Karpas-422 (cell line): ENCODE measurements around the gene SLC35G2. TPM values are rescaled to one million over a fixed set of nuclear protein-coding genes. Genes with fewer than 3 reads are reported as not detected.
A peak's percentile ranks its signal among the peaks of the same experiment; 100 is the strongest.

Source experiments
- DNase-seq: peaks from one replicate; pipeline ENCODE4 v3.0.0-alpha.2; 2015
- H2AFZ ChIP-seq: fragments of 200-600 bp; sonication (generic); 2 replicates; pipeline ENCODE4 v1.6.1; 2014; ENCODE audit warnings: antibody characterized with exemption, low read length, mixed read lengths
- H3K27ac ChIP-seq: fragments of 200-600 bp; sonication (generic); 2 replicates; pipeline ENCODE4 v1.5.1; 2014; ENCODE audit warnings: mild to moderate bottlenecking, low read length, moderate library complexity
- H3K27me3 ChIP-seq: fragments of 200-600 bp; sonication (generic); 2 replicates; pipeline ENCODE4 v1.6.1; 2014; ENCODE audit warnings: low read length, mixed read lengths
- H3K36me3 ChIP-seq: fragments of 200-600 bp; sonication (generic); 2 replicates; pipeline ENCODE4 v1.6.1; 2014; ENCODE audit warnings: low read length, mixed read lengths; ENCODE audit not compliant: insufficient read depth
- H3K4me1 ChIP-seq: fragments of 200-600 bp; sonication (generic); 2 replicates; pipeline ENCODE4 v1.6.1; 2014; ENCODE audit warnings: mild to moderate bottlenecking, low read length, mixed read lengths
- H3K4me2 ChIP-seq: fragments of 200-600 bp; sonication (generic); 2 replicates; pipeline ENCODE4 v1.6.1; 2014; ENCODE audit warnings: low read length, low read depth, mild to moderate bottlenecking; ENCODE audit not compliant: poor library complexity, severe bottlenecking
- H3K4me3 ChIP-seq: fragments of 200-600 bp; sonication (generic); 2 replicates; pipeline ENCODE4 v1.5.1; 2014; ENCODE audit warnings: mild to moderate bottlenecking, antibody characterized with exemption, low read length, mixed read lengths
- H3K79me2 ChIP-seq: fragments of 200-600 bp; sonication (generic); 2 replicates; pipeline ENCODE4 v1.6.1; 2014; ENCODE audit warnings: mild to moderate bottlenecking, low read length, mixed read lengths
- H3K9ac ChIP-seq: fragments of 200-600 bp; sonication (generic); 2 replicates; pipeline ENCODE4 v1.6.0; 2014; ENCODE audit warnings: low read length
- H3K9me2 ChIP-seq: fragments of 200-600 bp; sonication (generic), shearing (Covaris generic); replicated peaks from 2 replicates; pipeline ENCODE4 v1.6.0; 2014; ENCODE audit warnings: mild to moderate bottlenecking, low read length, moderate library complexity; ENCODE audit not compliant: insufficient read depth
- H3K9me3 ChIP-seq: fragments of 300-700, 200-600 bp; sonication (generic); 2 replicates; pipeline ENCODE4 v1.6.1; 2014; ENCODE audit warnings: low read length, mixed read lengths
- H4K20me1 ChIP-seq: fragments of 200-600 bp; sonication (generic); 2 replicates; pipeline ENCODE4 v1.6.1; 2014; ENCODE audit warnings: mild to moderate bottlenecking, antibody characterized with exemption, low read length, low read depth; ENCODE audit not compliant: insufficient read depth
- total RNA-seq: library from RNA; depleted of rRNA; stranded (reverse); fragments of >200 nt; shearing (Covaris generic); gene quantifications from 2 replicates; pipeline ENCODE4 v1.2.3, GENCODE V29; 2014; ENCODE audit warnings: low replicate concordance

SLC35G2 gene
- total RNA-seq, 1 experiment from 2014 or later: 11.4 TPM

DNA sequence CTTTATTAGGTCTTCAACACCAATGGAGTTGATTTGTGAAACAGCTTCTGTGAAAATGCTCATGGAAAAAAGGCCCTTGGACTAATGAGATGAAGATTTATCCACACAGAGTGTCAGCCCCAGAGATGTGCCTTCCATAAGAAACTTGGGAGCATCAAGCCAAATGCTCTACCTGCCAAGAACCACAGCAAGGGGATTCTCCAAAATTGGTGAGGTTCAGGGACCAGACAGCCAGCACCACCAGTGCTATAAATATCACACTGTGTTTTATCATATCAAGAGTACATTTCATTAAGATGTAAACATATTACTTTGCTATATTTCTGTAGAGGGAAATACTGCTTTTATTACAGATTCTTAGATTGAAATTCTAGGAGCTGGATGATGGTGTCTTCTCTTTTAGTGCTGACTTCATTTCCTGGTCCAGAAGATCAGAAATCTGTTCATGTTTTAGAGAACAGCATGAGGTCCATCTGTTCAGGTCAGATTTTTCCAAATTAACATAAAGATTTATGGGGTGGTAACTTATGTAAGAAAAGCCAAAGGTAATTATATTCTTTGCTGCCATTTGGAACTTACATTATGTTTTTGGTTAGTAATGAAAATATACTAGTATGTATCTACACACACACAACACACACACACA lies 17.7 kb downstream of the SLC35G2 start:
- H3K27ac ChIP-seq: peak overlapping the region; percentile 44; the same call in 1 of the 2 replicates
- H3K4me1 ChIP-seq: peaks cover 37% of the 10 kb centered on the region
- H4K20me1 ChIP-seq: peaks cover 16% of the 10 kb centered on the region; the same call in 1 of the 2 replicates
- H3K9me3 ChIP-seq: no peaks in the 10 kb centered on the region
- no peak overlapping the region for H3K4me3 ChIP-seq
- H3K36me3 ChIP-seq: peaks cover 12% of the 10 kb centered on the region
- H3K4me2 ChIP-seq: no peak overlapping the region
- H3K27me3 ChIP-seq: no peaks in the 10 kb centered on the region
- H3K9me2 ChIP-seq: no peaks in the 10 kb centered on the region
- no peak overlapping the region for H3K9ac ChIP-seq
- peaks cover 80% of the 10 kb centered on the region for H3K79me2 ChIP-seq
- H2AFZ ChIP-seq: no peak overlapping the region
- no peak for DNase-seq

DNA sequence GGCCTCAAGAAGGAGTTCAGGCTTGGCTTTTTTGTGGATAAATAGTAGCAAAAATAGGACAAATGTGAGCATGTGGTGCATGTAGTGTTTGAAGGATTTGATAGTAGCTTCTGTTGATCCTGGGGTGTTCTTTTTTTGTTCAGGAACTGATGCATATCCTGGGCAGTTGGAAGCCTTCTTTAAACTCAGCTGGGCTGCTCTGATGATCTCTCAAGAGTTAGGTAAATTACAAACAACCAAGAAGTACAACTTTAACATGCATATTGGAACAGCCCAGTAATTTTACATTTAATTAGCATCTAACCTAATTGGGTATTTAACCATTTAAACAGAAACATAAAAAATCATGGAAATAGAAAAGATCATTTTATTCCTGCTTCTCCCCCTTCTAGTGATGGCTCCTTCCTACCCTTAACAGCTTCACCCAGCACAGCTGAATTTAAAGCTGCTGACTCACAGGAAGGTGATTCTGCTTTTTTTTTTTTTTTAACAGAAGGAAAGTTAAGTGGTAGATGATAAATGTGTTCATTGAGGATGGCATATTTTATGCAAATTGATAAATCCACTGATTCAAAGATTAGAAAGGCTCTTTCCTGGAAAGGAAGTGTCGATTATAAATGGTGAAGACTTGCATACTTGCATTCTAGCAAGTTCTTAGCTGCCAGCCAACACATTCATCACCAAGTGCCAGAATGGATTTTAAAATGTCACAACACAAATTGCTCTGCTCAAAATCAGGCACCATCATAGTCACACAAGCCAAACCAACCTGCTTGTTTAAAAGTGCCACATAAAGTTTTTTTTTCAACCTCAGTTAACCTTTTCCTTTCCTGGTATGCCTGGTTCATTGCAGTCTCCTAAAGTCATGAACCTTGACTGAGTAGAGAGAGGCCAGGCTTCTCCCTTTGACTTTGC lies 20.0 kb downstream of the SLC35G2 start:
- no peak overlapping the region for H2AFZ ChIP-seq
- H4K20me1 ChIP-seq: peaks cover 21% of the 10 kb centered on the region; the same call in 1 of the 2 replicates
- no peak overlapping the region for H3K9ac ChIP-seq
- no peaks in the 10 kb centered on the region for H3K9me2 ChIP-seq
- DNase-seq: peak; percentile 56
- no peaks in the 10 kb centered on the region for H3K27me3 ChIP-seq
- H3K4me3 ChIP-seq: no peak overlapping the region
- peaks cover 37% of the 10 kb centered on the region for H3K4me1 ChIP-seq
- no peaks in the 10 kb centered on the region for H3K9me3 ChIP-seq
- no peak overlapping the region for H3K4me2 ChIP-seq
- H3K27ac ChIP-seq: peak overlapping the region; percentile 41
- peaks cover 77% of the 10 kb centered on the region for H3K79me2 ChIP-seq
- peaks cover 19% of the 10 kb centered on the region for H3K36me3 ChIP-seq

DNA sequence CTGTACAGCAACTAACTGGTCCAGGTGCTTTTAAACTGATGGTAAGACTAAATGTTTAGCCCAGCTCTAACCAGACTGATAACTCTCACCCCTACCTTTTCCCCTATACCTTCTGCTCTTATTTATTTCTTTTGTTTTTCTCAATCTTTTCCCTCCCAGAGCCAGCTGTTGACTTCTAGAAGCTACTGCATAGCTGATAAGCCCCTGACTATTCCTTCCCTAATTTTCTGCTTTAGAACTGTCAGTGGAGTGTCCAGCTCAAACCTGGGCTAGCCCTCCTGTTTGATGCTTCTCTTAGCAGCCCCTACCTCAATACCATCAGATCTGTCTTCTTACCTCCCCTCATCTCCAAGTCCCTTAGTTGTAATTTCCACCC lies 20.6 kb downstream of the SLC35G2 start:
- Histone ChIP-seq H3K9me3 (no peaks in the 10 kb centered on the region), H3K4me2 (no peak overlapping the region), H3K9ac (no peak overlapping the region)

DNA sequence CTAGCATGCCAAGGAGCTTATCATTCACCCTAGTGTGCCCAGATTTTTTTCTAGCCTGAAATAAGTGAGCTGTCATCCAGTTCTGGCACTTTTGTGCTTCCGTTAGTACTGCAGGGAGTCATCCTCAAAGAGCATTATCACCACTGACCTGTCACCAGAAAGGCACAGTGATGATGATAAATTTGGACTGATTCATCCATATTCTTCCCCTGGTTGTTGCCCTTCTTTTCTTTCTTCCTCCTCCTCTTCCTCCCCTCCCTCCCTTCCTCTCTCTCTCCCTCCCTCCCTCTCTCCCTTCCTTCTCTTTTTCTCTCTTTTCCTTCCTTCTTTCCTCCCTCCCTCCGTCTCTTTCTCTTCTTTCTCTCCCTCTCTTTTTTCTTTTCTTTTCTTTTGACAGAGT lies 21.3 kb downstream of the SLC35G2 start:
- Histone ChIP-seq H2AFZ (no peak overlapping the region), H3K9me2 (no peaks in the 10 kb centered on the region), H3K36me3 (peaks cover 24% of the 10 kb centered on the region), H3K4me3 (no peak overlapping the region), H4K20me1 (peaks cover 21% of the 10 kb centered on the region; the same call in 1 of the 2 replicates), H3K79me2 (peaks cover 66% of the 10 kb centered on the region), H3K4me1 (peaks cover 31% of the 10 kb centered on the region), H3K27me3 (no peaks in the 10 kb centered on the region), H3K9me3 (no peaks in the 10 kb centered on the region), H3K9ac (no peak overlapping the region), H3K4me2 (no peak overlapping the region), H3K27ac (no peak overlapping the region)
- DNase-seq: no peak

More for the DNA sequence above, 20.6 kb downstream of the SLC35G2 start:
- H2AFZ ChIP-seq: no peak overlapping the region
- H3K36me3 ChIP-seq: peaks cover 19% of the 10 kb centered on the region
- no peaks in the 10 kb centered on the region for H3K27me3 ChIP-seq
- no peak for DNase-seq
- no peak overlapping the region for H3K27ac ChIP-seq
- H3K4me3 ChIP-seq: no peak overlapping the region
- H3K9me2 ChIP-seq: no peaks in the 10 kb centered on the region
- H4K20me1 ChIP-seq: peaks cover 21% of the 10 kb centered on the region; the same call in 1 of the 2 replicates
- H3K79me2 ChIP-seq: peaks cover 71% of the 10 kb centered on the region
- peaks cover 37% of the 10 kb centered on the region for H3K4me1 ChIP-seq

DNA sequence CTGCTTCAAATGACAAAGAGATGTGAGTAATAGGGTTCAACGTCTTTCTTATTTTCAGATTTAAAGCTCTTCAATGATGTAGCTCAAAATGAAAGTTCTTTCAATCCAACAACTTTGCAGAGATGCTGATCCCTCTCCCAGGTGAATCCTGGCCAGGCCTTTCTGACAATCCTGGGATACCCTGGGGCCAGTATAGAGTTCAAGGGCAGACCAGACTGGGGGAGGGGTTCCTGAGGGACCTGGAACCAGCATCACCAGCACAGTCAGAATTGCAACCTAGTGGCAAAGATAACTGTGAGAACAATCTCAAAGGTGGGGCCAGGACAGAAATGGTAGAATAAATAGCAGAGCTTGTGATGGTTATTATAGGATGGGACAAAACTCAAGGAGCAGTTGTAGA lies 23.4 kb downstream of the SLC35G2 start:
- no peak overlapping the region for H2AFZ ChIP-seq
- DNase-seq: no peak
- H3K9me3 ChIP-seq: no peaks in the 10 kb centered on the region
- peaks cover 60% of the 10 kb centered on the region for H3K79me2 ChIP-seq
- H3K4me3 ChIP-seq: no peak overlapping the region
- H3K27me3 ChIP-seq: no peaks in the 10 kb centered on the region
- no peak overlapping the region for H3K9ac ChIP-seq
- H3K36me3 ChIP-seq: peaks cover 26% of the 10 kb centered on the region
- no peak overlapping the region for H3K4me2 ChIP-seq
- H3K27ac ChIP-seq: no peak overlapping the region
- H3K9me2 ChIP-seq: no peaks in the 10 kb centered on the region
- peaks cover 21% of the 10 kb centered on the region; the same call in 1 of the 2 replicates for H4K20me1 ChIP-seq
- peaks cover 21% of the 10 kb centered on the region for H3K4me1 ChIP-seq

DNA sequence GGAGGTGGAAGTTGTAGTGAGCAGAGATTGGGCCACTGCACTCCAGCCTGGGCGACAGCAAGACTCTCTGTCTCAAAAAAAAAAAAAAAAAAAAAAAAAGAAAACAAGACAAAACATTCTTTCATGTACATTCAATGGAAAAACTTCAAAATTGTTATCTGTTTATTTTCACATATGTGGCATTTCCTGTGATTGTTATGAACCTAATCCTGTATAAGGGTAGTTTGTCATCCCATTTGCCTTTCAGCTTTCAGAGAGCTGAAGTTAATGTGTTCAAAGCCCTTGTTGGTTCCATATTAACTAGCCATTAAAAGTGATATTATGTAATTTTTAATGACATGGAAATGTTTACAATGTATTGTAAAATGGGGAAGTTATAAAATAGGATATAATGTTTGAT lies 25.8 kb downstream of the SLC35G2 start:
- peaks cover 56% of the 10 kb centered on the region for H3K79me2 ChIP-seq
- no peak overlapping the region for H3K4me2 ChIP-seq
- no peak overlapping the region for H3K27ac ChIP-seq
- DNase-seq: no peak
- no peaks in the 10 kb centered on the region for H3K27me3 ChIP-seq
- no peak overlapping the region for H2AFZ ChIP-seq
- peaks cover under 1% of the 10 kb centered on the region; the same call in 1 of the 2 replicates for H3K4me1 ChIP-seq
- no peaks in the 10 kb centered on the region for H3K9me3 ChIP-seq
- peaks cover 13% of the 10 kb centered on the region; the same call in 1 of the 2 replicates for H3K36me3 ChIP-seq
- peaks cover 9% of the 10 kb centered on the region; the same call in 1 of the 2 replicates for H4K20me1 ChIP-seq
- H3K9me2 ChIP-seq: no peaks in the 10 kb centered on the region
- H3K4me3 ChIP-seq: no peak overlapping the region
- H3K9ac ChIP-seq: no peak overlapping the region

DNA sequence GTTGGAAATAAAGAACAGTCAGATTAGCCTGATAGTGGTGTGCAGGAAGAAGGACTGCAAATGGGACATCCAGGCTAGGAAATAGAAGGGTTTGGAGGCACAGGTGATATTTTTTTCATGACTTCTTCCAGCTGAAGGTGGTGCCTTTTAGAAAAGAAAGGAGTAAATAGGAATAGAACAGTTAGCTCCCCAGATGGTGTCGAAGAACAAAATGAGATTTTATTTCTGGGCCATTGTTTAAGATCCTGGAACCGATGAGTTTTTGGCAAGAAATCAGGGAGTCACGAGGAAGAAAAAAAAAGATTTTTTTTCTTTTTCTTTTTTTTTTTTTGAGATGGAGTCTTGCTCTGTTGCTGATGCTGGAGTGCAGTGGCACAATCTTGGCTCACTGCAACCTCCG lies 33.3 kb downstream of the SLC35G2 start:
- Histone ChIP-seq H3K4me3 (no peak overlapping the region), H3K27ac (no peak overlapping the region), H3K36me3 (peaks cover 29% of the 10 kb centered on the region), H2AFZ (no peak overlapping the region), H3K9me2 (no peaks in the 10 kb centered on the region), H3K9me3 (no peaks in the 10 kb centered on the region), H3K9ac (no peak overlapping the region), H4K20me1 (no peaks in the 10 kb centered on the region), H3K27me3 (no peaks in the 10 kb centered on the region), H3K4me1 (no peaks in the 10 kb centered on the region), H3K4me2 (no peak overlapping the region), H3K79me2 (peaks cover 89% of the 10 kb centered on the region)
- DNase-seq: no peak

DNA sequence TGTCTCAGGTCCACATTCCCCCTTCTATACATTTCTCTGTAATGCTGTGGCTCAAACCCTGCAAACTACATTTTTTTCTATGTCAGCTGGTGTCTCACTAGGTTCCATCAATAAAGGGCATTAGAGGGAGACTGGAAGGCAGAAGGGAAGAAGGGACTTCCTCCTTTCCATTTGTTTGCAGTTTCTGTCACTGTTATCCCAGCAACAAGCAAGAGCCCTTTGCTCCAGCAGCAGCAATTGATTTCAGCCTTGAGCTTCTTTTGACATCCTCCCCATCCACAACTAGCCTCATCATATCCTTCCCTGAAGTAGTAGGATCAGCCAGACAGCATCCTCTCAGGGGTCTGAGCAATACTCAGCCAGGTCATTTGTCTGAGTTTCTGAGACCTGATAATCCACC lies 37.7 kb downstream of the SLC35G2 start:
- Histone ChIP-seq H3K4me1 (peaks cover 28% of the 10 kb centered on the region), H3K4me2 (no peak overlapping the region), H3K27ac (no peak overlapping the region), H3K9ac (no peak overlapping the region), H2AFZ (no peak overlapping the region), H3K4me3 (no peak overlapping the region), H4K20me1 (no peaks in the 10 kb centered on the region), H3K27me3 (no peaks in the 10 kb centered on the region), H3K79me2 (peaks cover 93% of the 10 kb centered on the region), H3K36me3 (peaks cover 37% of the 10 kb centered on the region), H3K9me2 (no peaks in the 10 kb centered on the region), H3K9me3 (no peaks in the 10 kb centered on the region)
- DNase-seq: no peak
